Neural cell (in vitro differentiated cells): ENCODE data around the gene PAIP1. TPM values are rescaled to one million over a fixed set of nuclear protein-coding genes. Genes with fewer than 3 reads are reported as not detected.

Experiments
- H2AFZ ChIP-seq: fragments of 200-600, 300-800 bp; sonication (generic), shearing (Covaris generic); 2 replicates; pipeline ENCODE4 v1.6.0; 2014; ENCODE audit warnings: low read depth, mild to moderate bottlenecking, antibody characterized with exemption, low read length, moderate library complexity
- H3F3A ChIP-seq: fragments of 200-600 bp; shearing (Covaris generic); 2 replicates; pipeline ENCODE4 v1.6.1; 2016; ENCODE audit warnings: mild to moderate bottlenecking, moderate library complexity, mixed read lengths, antibody characterized with exemption, low read length; ENCODE audit not compliant: insufficient read depth, poor library complexity, severe bottlenecking
- H3K27ac ChIP-seq: fragments of 200-600, 300-800 bp; sonication (generic), shearing (Covaris generic); 2 replicates; pipeline ENCODE4 v1.5.1; 2014; ENCODE audit warnings: mild to moderate bottlenecking, low read length, moderate library complexity
- H3K27me3 ChIP-seq: fragments of 300-800, 200-600 bp; sonication (generic), shearing (Covaris generic); 2 replicates; pipeline ENCODE4 v1.6.0; 2014; ENCODE audit warnings: mild to moderate bottlenecking, low read depth, low read length, moderate library complexity; ENCODE audit not compliant: insufficient read depth
- H3K36me3 ChIP-seq: fragments of 300-800, 200-600 bp; sonication (generic), shearing (Covaris generic); 2 replicates; pipeline ENCODE4 v1.5.1; 2014; ENCODE audit warnings: mild to moderate bottlenecking, antibody characterized with exemption, low read length, moderate library complexity; ENCODE audit not compliant: insufficient read depth
- H3K4me2 ChIP-seq: fragments of 300-800, 200-600 bp; sonication (generic), shearing (Covaris generic); 2 replicates; pipeline ENCODE4 v1.6.0; 2014; ENCODE audit warnings: mild to moderate bottlenecking, low read length
- H3K4me3 ChIP-seq: fragments of 300-800, 200-600 bp; sonication (generic), shearing (Covaris generic); 2 replicates; pipeline ENCODE4 v1.5.1; 2014; ENCODE audit warnings: mild to moderate bottlenecking, low read length, moderate library complexity
- H3K79me2 ChIP-seq: fragments of 200-600 bp; shearing (Covaris generic); replicated peaks from 2 replicates; pipeline ENCODE4 v1.6.0; 2014; ENCODE audit warnings: mild to moderate bottlenecking, low read length, moderate library complexity; ENCODE audit not compliant: insufficient read depth
- H3K9ac ChIP-seq: fragments of 300-800, 200-600 bp; sonication (generic), shearing (Covaris generic); 2 replicates; pipeline ENCODE4 v1.6.1; 2016; ENCODE audit warnings: mild to moderate bottlenecking, low read length, mixed read lengths
- H3K9me2 ChIP-seq: fragments of 200-600 bp; shearing (Covaris generic); 2 replicates; pipeline ENCODE4 v1.6.1; 2016; ENCODE audit warnings: mild to moderate bottlenecking, low read length, mixed read lengths; ENCODE audit not compliant: insufficient read depth
- H3K9me3 ChIP-seq: fragments of 200-600, 300-800 bp; sonication (generic), shearing (Covaris generic); 2 replicates; pipeline ENCODE4 v1.6.1; 2016; ENCODE audit warnings: mild to moderate bottlenecking, mixed run types, low read length, moderate library complexity, mixed read lengths
- H4K20me1 ChIP-seq: fragments of 200-600 bp; shearing (Covaris generic); 2 replicates; pipeline ENCODE4 v1.6.1; 2016; ENCODE audit warnings: mild to moderate bottlenecking, mixed run types; ENCODE audit not compliant: insufficient read depth
- EP300 ChIP-seq: fragments of 450-650 bp; conservative IDR thresholded peaks from 2 replicates; pipeline ENCODE4 v1.6.1; 2014; ENCODE audit warnings: antibody characterized with exemption, mild to moderate bottlenecking, moderate library complexity; ENCODE audit not compliant: poor library complexity, severe bottlenecking
- EZH2 ChIP-seq: fragments of 200-600, 300-800 bp; shearing (Covaris generic), sonication (generic); IDR thresholded peaks from 2 replicates; pipeline ENCODE4 v1.6.1; 2014; ENCODE audit warnings: antibody characterized with exemption, low read length, borderline replicate concordance, mild to moderate bottlenecking; ENCODE audit not compliant: insufficient read depth, poor library complexity, severe bottlenecking
- MXI1 ChIP-seq: fragments of 450-650 bp; conservative IDR thresholded peaks from 2 replicates; pipeline ENCODE4 v1.6.1; 2014; ENCODE audit warnings: antibody characterized with exemption, mild to moderate bottlenecking; ENCODE audit not compliant: poor library complexity, severe bottlenecking
- POLR2AphosphoS5 ChIP-seq: IDR thresholded peaks from 2 replicates; pipeline ENCODE4 v1.6.1; 2012
- RAD21 ChIP-seq: fragments of 450-650 bp; conservative IDR thresholded peaks from 2 replicates; pipeline ENCODE4 v1.6.1; 2014; ENCODE audit warnings: antibody characterized with exemption, mild to moderate bottlenecking, moderate library complexity
- SMC3 ChIP-seq: fragments of 450-650 bp; conservative IDR thresholded peaks from 2 replicates; pipeline ENCODE4 v1.6.1; 2014; ENCODE audit warnings: antibody characterized with exemption, mild to moderate bottlenecking, moderate library complexity; ENCODE audit not compliant: poor library complexity
- TAF1 ChIP-seq: IDR thresholded peaks from 2 replicates; pipeline ENCODE4 v1.6.1; 2012; ENCODE audit warnings: low read depth
- polyA plus RNA-seq: library from polyadenylated mRNA; depleted of rRNA; stranded (reverse); fragments of >200 nt; gene quantifications from 2 replicates; pipeline ENCODE4 v1.2.3, GENCODE V29; 2014
- TF ChIP-seq, protein P1 (sequence below): fragments of 450-650 bp; IDR thresholded peaks from 2 replicates; pipeline ENCODE4 v1.5.1; 2014; ENCODE audit warnings: antibody characterized with exemption, mild to moderate bottlenecking, moderate library complexity; ENCODE audit not compliant: poor library complexity, severe bottlenecking
- TF ChIP-seq, protein P2 (sequence below): IDR thresholded peaks from 2 replicates; pipeline ENCODE4 v1.6.1; 2012; ENCODE audit warnings: borderline replicate concordance

PAIP1 gene
- polyA plus RNA-seq, 1 donor from 2014 or later = 276 TPM

DNA sequence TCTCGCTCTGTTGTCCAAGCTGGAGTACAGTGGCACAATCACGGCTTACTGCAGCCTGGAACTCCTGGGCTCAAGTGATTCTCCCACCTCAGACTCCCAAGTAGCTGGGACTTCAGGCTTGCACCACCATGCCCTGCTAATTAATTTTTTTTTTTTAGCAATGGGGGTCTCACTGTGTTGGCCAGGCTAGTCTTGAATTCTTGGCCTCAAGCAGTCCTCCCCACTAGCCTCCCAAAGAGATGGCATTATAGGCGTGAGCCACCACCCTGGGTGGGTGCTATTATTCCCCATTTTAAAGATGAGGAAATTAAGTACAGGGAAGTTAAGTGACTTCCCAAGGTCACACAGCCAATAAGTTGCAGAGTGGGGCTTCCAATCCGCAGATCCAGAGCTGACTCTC lies 47.8 kb upstream of the PAIP1 start:
- H4K20me1 ChIP-seq = no peaks in the 10 kb centered on the region
- no peak overlapping the region for H3K4me2 ChIP-seq
- peaks cover 4% of the 10 kb centered on the region for H3K79me2 ChIP-seq
- no peak for TF ChIP-seq SMC3
- TF ChIP-seq, protein P1, sequence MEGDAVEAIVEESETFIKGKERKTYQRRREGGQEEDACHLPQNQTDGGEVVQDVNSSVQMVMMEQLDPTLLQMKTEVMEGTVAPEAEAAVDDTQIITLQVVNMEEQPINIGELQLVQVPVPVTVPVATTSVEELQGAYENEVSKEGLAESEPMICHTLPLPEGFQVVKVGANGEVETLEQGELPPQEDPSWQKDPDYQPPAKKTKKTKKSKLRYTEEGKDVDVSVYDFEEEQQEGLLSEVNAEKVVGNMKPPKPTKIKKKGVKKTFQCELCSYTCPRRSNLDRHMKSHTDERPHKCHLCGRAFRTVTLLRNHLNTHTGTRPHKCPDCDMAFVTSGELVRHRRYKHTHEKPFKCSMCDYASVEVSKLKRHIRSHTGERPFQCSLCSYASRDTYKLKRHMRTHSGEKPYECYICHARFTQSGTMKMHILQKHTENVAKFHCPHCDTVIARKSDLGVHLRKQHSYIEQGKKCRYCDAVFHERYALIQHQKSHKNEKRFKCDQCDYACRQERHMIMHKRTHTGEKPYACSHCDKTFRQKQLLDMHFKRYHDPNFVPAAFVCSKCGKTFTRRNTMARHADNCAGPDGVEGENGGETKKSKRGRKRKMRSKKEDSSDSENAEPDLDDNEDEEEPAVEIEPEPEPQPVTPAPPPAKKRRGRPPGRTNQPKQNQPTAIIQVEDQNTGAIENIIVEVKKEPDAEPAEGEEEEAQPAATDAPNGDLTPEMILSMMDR = no peak
- no peak for TF ChIP-seq TAF1
- TF ChIP-seq EZH2 = no peak
- TF ChIP-seq, protein P2, sequence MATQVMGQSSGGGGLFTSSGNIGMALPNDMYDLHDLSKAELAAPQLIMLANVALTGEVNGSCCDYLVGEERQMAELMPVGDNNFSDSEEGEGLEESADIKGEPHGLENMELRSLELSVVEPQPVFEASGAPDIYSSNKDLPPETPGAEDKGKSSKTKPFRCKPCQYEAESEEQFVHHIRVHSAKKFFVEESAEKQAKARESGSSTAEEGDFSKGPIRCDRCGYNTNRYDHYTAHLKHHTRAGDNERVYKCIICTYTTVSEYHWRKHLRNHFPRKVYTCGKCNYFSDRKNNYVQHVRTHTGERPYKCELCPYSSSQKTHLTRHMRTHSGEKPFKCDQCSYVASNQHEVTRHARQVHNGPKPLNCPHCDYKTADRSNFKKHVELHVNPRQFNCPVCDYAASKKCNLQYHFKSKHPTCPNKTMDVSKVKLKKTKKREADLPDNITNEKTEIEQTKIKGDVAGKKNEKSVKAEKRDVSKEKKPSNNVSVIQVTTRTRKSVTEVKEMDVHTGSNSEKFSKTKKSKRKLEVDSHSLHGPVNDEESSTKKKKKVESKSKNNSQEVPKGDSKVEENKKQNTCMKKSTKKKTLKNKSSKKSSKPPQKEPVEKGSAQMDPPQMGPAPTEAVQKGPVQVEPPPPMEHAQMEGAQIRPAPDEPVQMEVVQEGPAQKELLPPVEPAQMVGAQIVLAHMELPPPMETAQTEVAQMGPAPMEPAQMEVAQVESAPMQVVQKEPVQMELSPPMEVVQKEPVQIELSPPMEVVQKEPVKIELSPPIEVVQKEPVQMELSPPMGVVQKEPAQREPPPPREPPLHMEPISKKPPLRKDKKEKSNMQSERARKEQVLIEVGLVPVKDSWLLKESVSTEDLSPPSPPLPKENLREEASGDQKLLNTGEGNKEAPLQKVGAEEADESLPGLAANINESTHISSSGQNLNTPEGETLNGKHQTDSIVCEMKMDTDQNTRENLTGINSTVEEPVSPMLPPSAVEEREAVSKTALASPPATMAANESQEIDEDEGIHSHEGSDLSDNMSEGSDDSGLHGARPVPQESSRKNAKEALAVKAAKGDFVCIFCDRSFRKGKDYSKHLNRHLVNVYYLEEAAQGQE = no peak
- no peak for TF ChIP-seq POLR2AphosphoS5
- no peak for TF ChIP-seq MXI1
- no peak for TF ChIP-seq EP300
- no peak for TF ChIP-seq RAD21
- no peaks in the 10 kb centered on the region for H3K27me3 ChIP-seq
- no peak overlapping the region for H2AFZ ChIP-seq
- no peaks in the 10 kb centered on the region for H3F3A ChIP-seq
- no peak overlapping the region for H3K27ac ChIP-seq
- no peak overlapping the region for H3K9ac ChIP-seq
- peaks cover 4% of the 10 kb centered on the region for H3K36me3 ChIP-seq
- peak overlapping the region; percentile 71 for H3K4me3 ChIP-seq
- H3K9me3 ChIP-seq = no peaks in the 10 kb centered on the region
- no peaks in the 10 kb centered on the region for H3K9me2 ChIP-seq

DNA sequence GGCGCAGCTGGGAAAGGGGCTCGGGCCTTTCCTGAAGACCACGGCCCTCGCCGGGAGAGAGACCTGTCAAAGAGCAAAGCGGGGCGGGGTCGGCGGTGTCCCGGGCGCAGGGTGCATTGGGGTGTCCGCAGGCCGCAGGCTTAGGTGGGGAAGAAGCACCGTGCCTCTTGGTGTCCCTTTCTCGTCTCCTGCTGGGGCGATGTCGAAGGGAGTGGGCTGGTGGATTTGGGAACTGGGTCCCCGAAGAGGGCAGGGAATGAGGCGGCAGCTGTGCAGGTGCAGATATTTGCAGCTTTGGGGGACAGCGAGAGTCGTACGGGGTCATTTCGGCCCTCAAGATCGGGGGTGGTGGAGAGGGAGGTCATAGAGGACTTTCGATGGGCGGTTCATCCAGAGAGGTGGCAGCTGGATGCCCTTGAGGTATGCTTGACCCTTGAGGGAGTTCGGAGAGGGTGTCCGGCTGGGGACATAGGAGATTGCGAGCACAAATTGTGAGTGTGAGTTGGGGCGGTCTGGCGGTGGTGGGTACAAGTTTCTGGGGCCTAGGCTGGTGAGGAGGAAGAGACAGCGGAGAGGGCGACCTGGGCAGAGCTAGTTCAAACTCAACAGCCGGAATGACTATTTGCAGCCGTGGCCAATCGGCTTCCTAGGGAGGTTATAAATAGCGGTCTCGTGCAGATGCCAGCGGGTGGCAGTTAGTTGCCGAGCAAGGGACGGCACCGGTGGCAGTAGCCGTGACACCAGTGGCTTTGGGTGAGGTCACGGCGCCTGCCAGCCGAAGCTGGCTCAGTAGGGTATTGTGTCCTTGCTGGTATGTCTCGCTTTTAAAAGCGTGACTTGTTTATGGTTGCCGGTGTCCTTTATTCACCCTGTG lies 46.7 kb upstream of the PAIP1 start:
- H3K27ac ChIP-seq = peak overlapping the region; percentile 49
- no peaks in the 10 kb centered on the region for H3K27me3 ChIP-seq
- H3K4me2 ChIP-seq = peak overlapping the region; percentile 85
- H3K9ac ChIP-seq = peak overlapping the region; percentile 85
- no peaks in the 10 kb centered on the region for H3K9me2 ChIP-seq
- H3K4me3 ChIP-seq = peak overlapping the region; percentile 71
- no peaks in the 10 kb centered on the region for H4K20me1 ChIP-seq
- TF ChIP-seq RAD21 (no peak), EZH2 (no peak), TAF1 (no peak), SMC3 (no peak), POLR2AphosphoS5 (no peak), EP300 (no peak), MXI1 (no peak)
- TF ChIP-seq, protein P2 = no peak
- TF ChIP-seq, protein P1 = no peak
- peak overlapping the region; percentile 95 for H2AFZ ChIP-seq
- H3F3A ChIP-seq = no peaks in the 10 kb centered on the region
- H3K36me3 ChIP-seq = no peaks in the 10 kb centered on the region
- no peaks in the 10 kb centered on the region for H3K9me3 ChIP-seq
- H3K79me2 ChIP-seq = peaks cover 4% of the 10 kb centered on the region
